Tibial artery (tissue), 4 donors: ENCODE data around the gene SATL1.

Experiments used
- DNase-seq, 2 donors: peaks; one replicate each; pipeline ENCODE4 v3.0.0-alpha.2; 2019
- H3K27ac ChIP-seq, 2 donors: fragments of 200-600 bp; sonication (generic) in 1 of 2; 1 replicate in 1 of 2; 2 replicates in 1 of 2; pipeline ENCODE4 v1.5.1; 2018 to 2019; ENCODE audit warnings: mild to moderate bottlenecking in 1 of 2
- H3K27me3 ChIP-seq, 2 donors: fragments of 200-600 bp; sonication (generic) in 1 of 2; one replicate each; pipeline versions ENCODE4 v1.5.1 to v1.6.0; 2016 to 2019
- H3K36me3 ChIP-seq, 3 donors: fragments of 200-600 bp; sonication (generic) in 2 of 3; one replicate each; pipeline ENCODE4 v1.5.1; 2016 to 2019; ENCODE audit warnings: mild to moderate bottlenecking in 2 of 3
- H3K4me1 ChIP-seq, 4 donors: fragments of 200-600 bp; sonication (generic) in 2 of 4; 1 replicate in 3 of 4; 2 replicates in 1 of 4; pipeline ENCODE4 v1.5.1; 2016 to 2019
- H3K4me3 ChIP-seq, 2 donors: fragments of 200-600 bp; sonication (generic) in 1 of 2; 1 replicate in 1 of 2; 2 replicates in 1 of 2; pipeline ENCODE4 v1.5.1; 2018 to 2019; ENCODE audit warnings: mild to moderate bottlenecking in 2 of 2
- H3K9me3 ChIP-seq, 3 donors: fragments of 200-600 bp; sonication (generic) in 1 of 3; one replicate each; pipeline ENCODE4 v1.5.1; 2016 to 2019
- CTCF ChIP-seq, 2 experiments: fragments of 200-600 bp in 1 of 2; fragments of 450-650 bp in 1 of 2; IDR thresholded peaks; one replicate each; pipeline ENCODE4 v1.5.1; 2017 to 2019; ENCODE audit warnings: antibody characterized with exemption in 2 of 2, mild to moderate bottlenecking in 1 of 2, moderate library complexity in 1 of 2
- intact Hi-C: fragments of 100-400 bp; cut with DNase I; formaldehyde crosslinking; loops from one replicate; pipeline ENCODE4 v1.15.0; 2023; ENCODE audit warnings: low total_unique reads

SATL1 gene

GRCh38 chrX:85196319-85196718 lies 47.3 kb downstream of the SATL1 start:
- intact Hi-C loops = no loop called here
- H3K4me3 ChIP-seq = no peak overlapping the region
- DNase-seq = no peak
- H3K27me3 ChIP-seq = no peaks in the 10 kb centered on the region
- H3K4me1 ChIP-seq = no peaks in the 10 kb centered on the region
- no peaks in the 10 kb centered on the region for H3K9me3 ChIP-seq
- no peaks in the 10 kb centered on the region for H3K36me3 ChIP-seq
- no peak overlapping the region for H3K27ac ChIP-seq
- TF ChIP-seq CTCF (IDR thresholded peaks at IDR 0.05) = no peak

- H3K27me3 ChIP-seq = no peaks in the 10 kb centered on the region
- DNase-seq = no peak
- no peak overlapping the region for H3K4me3 ChIP-seq
- no peak overlapping the region for H3K27ac ChIP-seq
- no peaks in the 10 kb centered on the region for H3K36me3 ChIP-seq
- peaks cover 0 to 8% (median 0%) of the 10 kb centered on the region in 3 donors for H3K9me3 ChIP-seq
- no peak for TF ChIP-seq CTCF (IDR thresholded peaks at IDR 0.05)
- intact Hi-C loops = no loop called here
- H3K4me1 ChIP-seq = no peaks in the 10 kb centered on the region
Measured at GRCh38 chrX:85159644-85160043, 83.9 kb downstream of the SATL1 start.

- no peak overlapping the region for H3K4me3 ChIP-seq
- no peak overlapping the region for H3K27ac ChIP-seq
- H3K9me3 ChIP-seq = no peaks in the 10 kb centered on the region
- DNase-seq = no peak
- intact Hi-C loops = no loop called here
- H3K27me3 ChIP-seq = no peaks in the 10 kb centered on the region
- no peak for TF ChIP-seq CTCF (IDR thresholded peaks at IDR 0.05)
- H3K4me1 ChIP-seq = no peaks in the 10 kb centered on the region
- H3K36me3 ChIP-seq = no peaks in the 10 kb centered on the region
Measured at GRCh38 chrX:85140964-85141363, 102.6 kb downstream of the SATL1 start.

- Histone ChIP-seq H3K36me3 (no peaks in the 10 kb centered on the region), H3K4me3 (no peak overlapping the region), H3K4me1 (no peaks in the 10 kb centered on the region), H3K27me3 (no peaks in the 10 kb centered on the region), H3K27ac (no peak overlapping the region), H3K9me3 (no peaks in the 10 kb centered on the region)
- TF ChIP-seq CTCF (IDR thresholded peaks at IDR 0.05) = no peak
- no peak for DNase-seq
- intact Hi-C loops = no loop called here
Measured at GRCh38 chrX:85139422-85139821, 104.2 kb downstream of the SATL1 start.

- Histone ChIP-seq H3K4me1 (no peaks in the 10 kb centered on the region), H3K4me3 (no peak overlapping the region), H3K27ac (no peak overlapping the region), H3K27me3 (no peaks in the 10 kb centered on the region), H3K9me3 (no peaks in the 10 kb centered on the region), H3K36me3 (no peaks in the 10 kb centered on the region)
- TF ChIP-seq CTCF (IDR thresholded peaks at IDR 0.05) = no peak
- DNase-seq = no peak
- intact Hi-C loops = no loop called here
Measured at GRCh38 chrX:85136409-85136808, 107.2 kb downstream of the SATL1 start.

GRCh38 chrX:85115252-85115651 lies 128.3 kb downstream of the SATL1 start:
- TF ChIP-seq CTCF (IDR thresholded peaks at IDR 0.05) = no peak
- Histone ChIP-seq H3K4me3 (no peak overlapping the region), H3K4me1 (no peaks in the 10 kb centered on the region), H3K27ac (no peak overlapping the region), H3K9me3 (no peaks in the 10 kb centered on the region), H3K36me3 (no peaks in the 10 kb centered on the region), H3K27me3 (no peaks in the 10 kb centered on the region)
- intact Hi-C loops = no loop called here
- DNase-seq = no peak
